Sigmoid colon (tissue), 7 donors: ENCODE results near the gene MRPL40. TPM values are rescaled to one million over a fixed set of nuclear protein-coding genes. Genes with fewer than 3 reads are reported as not detected.

Experiments used
- DNase-seq: peaks from one replicate; pipeline ENCODE4 v3.0.0-alpha.2; 2019
- H3K27ac ChIP-seq, 4 donors: fragments of 200-600 bp; sonication (generic); one replicate each; pipeline ENCODE4 v1.5.1; 2016 to 2019; ENCODE audit warnings: mild to moderate bottlenecking in 1 of 4
- H3K27me3 ChIP-seq, 3 donors: fragments of 200-600 bp; sonication (generic); one replicate each; pipeline ENCODE4 v1.5.1; 2019; ENCODE audit warnings: mild to moderate bottlenecking in 1 of 3
- H3K36me3 ChIP-seq, 4 donors: fragments of 200-600 bp; sonication (generic); one replicate each; pipeline ENCODE4 v1.5.1; 2016 to 2019
- H3K4me1 ChIP-seq, 4 donors: fragments of 200-600 bp; sonication (generic); one replicate each; pipeline ENCODE4 v1.5.1; 2017 to 2019
- H3K4me3 ChIP-seq, 4 donors: fragments of 200-600 bp; sonication (generic); one replicate each; pipeline ENCODE4 v1.5.1; 2017 to 2019; ENCODE audit warnings: mild to moderate bottlenecking in 2 of 4, moderate library complexity in 1 of 4
- H3K9me3 ChIP-seq, 4 donors: fragments of 200-600 bp in 3 of 4; sonication (generic) in 3 of 4; one replicate each; pipeline versions ENCODE4 v1.5.1 to v1.6.1; 2013 to 2019
- CTCF ChIP-seq, 4 experiments: fragments of 450-650 bp in 3 of 4; fragments of 200-600 bp in 1 of 4; IDR thresholded peaks; one replicate each; pipeline ENCODE4 v1.5.1; 2016 to 2019; ENCODE audit warnings: antibody characterized with exemption in 4 of 4, mild to moderate bottlenecking in 3 of 4, moderate library complexity in 2 of 4
- EP300 ChIP-seq, 4 donors: sonication (generic); formaldehyde crosslinking; IDR thresholded peaks; one replicate each; pipeline ENCODE4 v1.6.1; 2017; ENCODE audit warnings: antibody characterized with exemption in 4 of 4
- POLR2A ChIP-seq, 2 donors: fragments of 450-650 bp; IDR thresholded peaks; one replicate each; pipeline ENCODE4 v1.6.1; 2016; ENCODE audit warnings: antibody characterized with exemption in 2 of 2, mild to moderate bottlenecking in 2 of 2, moderate library complexity in 2 of 2
- POLR2AphosphoS5 ChIP-seq, 4 donors: sonication (generic); formaldehyde crosslinking; IDR thresholded peaks; one replicate each; pipeline ENCODE4 v1.6.1; 2017; ENCODE audit warnings: antibody characterized with exemption in 4 of 4
- WGBS, 2 donors: extraction: QIAGEN DNeasy Blood & Tissue Kit; methylation state at CpG; one replicate each; pipeline ENCODE4 v1.1.7; 2013; 5-methylcytosine and 5-hydroxymethylcytosine counted together
- intact Hi-C: fragments of 100-400 bp; cut with DNase I; formaldehyde crosslinking; loops from one replicate; pipeline ENCODE4 v1.15.1; 2023
- polyA plus RNA-seq, 3 donors: library from polyadenylated mRNA; stranded (reverse); fragments of 200-250 nt; gene quantifications; one replicate each; pipeline ENCODE4 v1.2.3, GENCODE V29; 2013
- total RNA-seq, 4 donors: library from RNA; depleted of rRNA; stranded (reverse); fragments of >200 nt; gene quantifications; one replicate each; pipeline ENCODE4 v1.1.0, GENCODE V29; 2016
- donor health status: healthy with polysubstance abuse.
- donor health status: Bipolar disorder and iron deficiency.
- donor health status: healthy.

The MRPL40 gene
- total and polyA plus RNA-seq, 7 donors, result 19.5 to 32.4 (median 30.1) TPM

- WGBS, 2 donors, result 98% methylated on average over 2 of the region's 2 CpGs
- H3K27ac ChIP-seq, result no peak overlapping the region
- TF ChIP-seq POLR2A (IDR thresholded peaks at IDR 0.05) (no peak), EP300 (IDR thresholded peaks at IDR 0.05) (no peak), POLR2AphosphoS5 (IDR thresholded peaks at IDR 0.05) (no peak), CTCF (IDR thresholded peaks at IDR 0.05) (no peak)
- no peaks in the 10 kb centered on the region for H3K4me1 ChIP-seq
- peaks cover 60 to 100% (median 74%) of the 10 kb centered on the region in 4 donors for H3K36me3 ChIP-seq
- DNase-seq, result no peak
- no peaks in the 10 kb centered on the region for H3K27me3 ChIP-seq
- intact Hi-C loops, result no loop called here
- no peak overlapping the region for H3K4me3 ChIP-seq
- H3K9me3 ChIP-seq, result no peaks in the 10 kb centered on the region
These were observed 37.7 kb downstream of the MRPL40 start for GRCh38 chr22:19470010-19470409.

- TF ChIP-seq EP300 (IDR thresholded peaks at IDR 0.05), result no peak
- no peak for TF ChIP-seq POLR2AphosphoS5 (IDR thresholded peaks at IDR 0.05)
- TF ChIP-seq POLR2A (IDR thresholded peaks at IDR 0.05), result no peak
- peaks cover 0 to 12% (median 0%) of the 10 kb centered on the region in 4 donors for H3K4me1 ChIP-seq
- DNase-seq, result no peak
- H3K4me3 ChIP-seq, result no peak overlapping the region
- no peaks in the 10 kb centered on the region for H3K27me3 ChIP-seq
- no peaks in the 10 kb centered on the region for H3K9me3 ChIP-seq
- peaks cover 57 to 93% (median 64%) of the 10 kb centered on the region in 4 donors for H3K36me3 ChIP-seq
- H3K27ac ChIP-seq, result no peak overlapping the region
- intact Hi-C loops, result no loop called here
- 94% methylated on average over 11 of the region's 11 CpGs for WGBS, 2 donors
These were observed 39.2 kb downstream of the MRPL40 start for GRCh38 chr22:19471572-19471971.

- TF ChIP-seq EP300 (IDR thresholded peaks at IDR 0.05) (no peak), POLR2A (IDR thresholded peaks at IDR 0.05) (no peak), POLR2AphosphoS5 (IDR thresholded peaks at IDR 0.05) (no peak), CTCF (IDR thresholded peaks at IDR 0.05) (no peak)
- intact Hi-C loops, result no loop called here
- Histone ChIP-seq H3K27me3 (no peaks in the 10 kb centered on the region), H3K4me3 (no peak overlapping the region), H3K9me3 (no peaks in the 10 kb centered on the region), H3K36me3 (peaks cover 50 to 87% (median 59%) of the 10 kb centered on the region in 4 donors), H3K27ac (no peak overlapping the region), H3K4me1 (peaks cover 0 to 17% (median 3%) of the 10 kb centered on the region in 4 donors)
- no peak for DNase-seq
- 94 to 96% methylated on average over 8 of the region's 8 CpGs for WGBS, 2 donors
These were observed 39.9 kb downstream of the MRPL40 start for GRCh38 chr22:19472233-19472632.

- no peak overlapping the region for H3K4me3 ChIP-seq
- H3K27me3 ChIP-seq, result no peaks in the 10 kb centered on the region
- no peak for TF ChIP-seq CTCF (IDR thresholded peaks at IDR 0.05)
- TF ChIP-seq POLR2A (IDR thresholded peaks at IDR 0.05), result no peak
- H3K9me3 ChIP-seq, result no peaks in the 10 kb centered on the region
- intact Hi-C loops, result no loop called here
- H3K36me3 ChIP-seq, result peaks cover 37 to 73% (median 47%) of the 10 kb centered on the region in 4 donors
- 71 to 92% methylated on average over 3 of the region's 3 CpGs for WGBS, 2 donors
- DNase-seq, result no peak
- H3K4me1 ChIP-seq, result peaks cover 0 to 29% (median 15%) of the 10 kb centered on the region in 4 donors
- H3K27ac ChIP-seq, result no peak overlapping the region
These were observed 41.2 kb downstream of the MRPL40 start for GRCh38 chr22:19473578-19473977.

- H3K4me1 ChIP-seq, result peaks cover 0 to 35% (median 21%) of the 10 kb centered on the region in 4 donors
- WGBS, 2 donors, result 84 to 85% methylated on average over 3 of the region's 3 CpGs
- DNase-seq, result no peak
- intact Hi-C loops, result loop anchor here (5.0 kb wide), 2 partner anchors 334 to 354 kb away; partner anchors contain the start of genes DGCR2 and ESS2
- H3K4me3 ChIP-seq, result no peak overlapping the region
- H3K36me3 ChIP-seq, result peaks cover 15 to 49% (median 24%) of the 10 kb centered on the region in 4 donors
- no peaks in the 10 kb centered on the region for H3K9me3 ChIP-seq
- no peak overlapping the region for H3K27ac ChIP-seq
- TF ChIP-seq POLR2A (IDR thresholded peaks at IDR 0.05) (no peak), CTCF (IDR thresholded peaks at IDR 0.05) (no peak), POLR2AphosphoS5 (IDR thresholded peaks at IDR 0.05) (no peak), EP300 (IDR thresholded peaks at IDR 0.05) (no peak)
- no peaks in the 10 kb centered on the region for H3K27me3 ChIP-seq
These were observed 43.7 kb downstream of the MRPL40 start for GRCh38 chr22:19476023-19476422.
